ENCODE results near the gene GOLGB1.
"Not testable (repeated sequence)": the region's sequence is repeated elsewhere in the genome, so short reads cannot be mapped to it uniquely, and the experiment has no call there.

GOLGB1 gene

GRCh38 chr3:121739902-121740301 is 9.6 kb downstream of the GOLGB1 start:
- DNase-seq = no peak

- DNase-seq = no peak
Observed at GRCh38 chr3:121737644-121738043, 11.9 kb downstream of the GOLGB1 start.

- DNase-seq = no peak
Observed at GRCh38 chr3:121736112-121736511, 13.4 kb downstream of the GOLGB1 start.

GRCh38 chr3:121735047-121735696 is 14.4 kb downstream of the GOLGB1 start:
- no peak for DNase-seq

GRCh38 chr3:121730940-121731687 is 18.4 kb downstream of the GOLGB1 start:
- DNase-seq = no peak

- no peak for DNase-seq
Observed at GRCh38 chr3:121724130-121724529, 25.4 kb downstream of the GOLGB1 start.

- DNase-seq = no peak
Observed at GRCh38 chr3:121723485-121723884, 26.1 kb downstream of the GOLGB1 start.

- DNase-seq = no peak
Observed at GRCh38 chr3:121722411-121722810, 27.1 kb downstream of the GOLGB1 start.

- no peak for DNase-seq
Observed at GRCh38 chr3:121720163-121720562, 29.4 kb downstream of the GOLGB1 start.

- no peak for DNase-seq
Observed at GRCh38 chr3:121719423-121719822, 30.1 kb downstream of the GOLGB1 start.

- no peak for DNase-seq
Observed at GRCh38 chr3:121718205-121718846, 31.2 kb downstream of the GOLGB1 start.

- DNase-seq = no peak
Observed at GRCh38 chr3:121710347-121710746, 39.2 kb downstream of the GOLGB1 start.

- no peak for DNase-seq
Observed at GRCh38 chr3:121707531-121708273, 41.8 kb downstream of the GOLGB1 start.

- DNase-seq = no peak
Observed at GRCh38 chr3:121705541-121705940, 44.0 kb downstream of the GOLGB1 start.

GRCh38 chr3:121703973-121704372 is 45.6 kb downstream of the GOLGB1 start:
- no peak for DNase-seq

GRCh38 chr3:121698901-121699300 is 50.6 kb downstream of the GOLGB1 start:
- DNase-seq = no peak

- DNase-seq = no peak
Observed at GRCh38 chr3:121698476-121698875, 51.1 kb downstream of the GOLGB1 start.

GRCh38 chr3:121696186-121696585 is 53.4 kb downstream of the GOLGB1 start:
- DNase-seq = peak in 1 of 2 experiments; percentile 5

- DNase-seq = no peak
Observed at GRCh38 chr3:121692010-121692699, 57.4 kb downstream of the GOLGB1 start.

- no peak for DNase-seq
Observed at GRCh38 chr3:121690777-121691405, 58.6 kb downstream of the GOLGB1 start.

- not testable (repeated sequence) for DNase-seq
Observed at GRCh38 chr3:121688747-121689146, 60.8 kb downstream of the GOLGB1 start.

GRCh38 chr3:121681792-121682191 is 67.7 kb downstream of the GOLGB1 start:
- DNase-seq = no peak
